A549 (cell line): ENCODE data around the gene LYPLA2.

Source experiments
- BHLHE40 ChIP-seq: IDR thresholded peaks from 2 replicates; pipeline ENCODE4 v1.6.1; 2012; ENCODE audit warnings: low read depth, low read length, inconsistent platforms
- ELK1 ChIP-seq: fragments of 150-350 bp; IDR thresholded peaks from 2 replicates; pipeline ENCODE4 v1.6.1; 2014; ENCODE audit warnings: low read depth, mild to moderate bottlenecking, low read length
- EP300 ChIP-seq, 2 experiments: fragments of >200 bp; sonication (Bioruptor Twin); formaldehyde crosslinking; IDR thresholded peaks; 2 replicates in 1 of 2; 3 replicates in 1 of 2; pipeline ENCODE4 v1.6.1; 2016 to 2017
- FOSL2 ChIP-seq, 2 experiments: fragments of 450-650 bp in 1 of 2; fragments of >200 bp in 1 of 2; sonication (Bioruptor Twin) in 1 of 2; formaldehyde crosslinking; IDR thresholded peaks; 2 replicates each; pipeline versions ENCODE4 v1.5.0 to v1.6.1; 2016 to 2020; ENCODE audit warnings: mild to moderate bottlenecking in 1 of 2, moderate library complexity in 1 of 2
- MAFK ChIP-seq: fragments of 450-650 bp; IDR thresholded peaks from 2 replicates; pipeline ENCODE4 v1.6.1; 2014; ENCODE audit not compliant: partially characterized antibody
- MAZ ChIP-seq: fragments of 150-350 bp; IDR thresholded peaks from 2 replicates; pipeline ENCODE4 v1.6.1; 2014; ENCODE audit warnings: antibody characterized with exemption, low read depth, low read length, borderline replicate concordance
- POLR2A ChIP-seq: IDR thresholded peaks from 2 replicates; pipeline ENCODE4 v1.6.1; 2012; ENCODE audit warnings: mild to moderate bottlenecking, low read length
- RCOR1 ChIP-seq: fragments of 150-350 bp; IDR thresholded peaks from 2 replicates; pipeline ENCODE4 v1.6.1; 2014; ENCODE audit warnings: antibody characterized with exemption, low read length, low read depth
- REST ChIP-seq: fragments of 200-600 bp; sonication (generic); IDR thresholded peaks from 2 replicates; pipeline ENCODE4 v1.6.1; 2016; ENCODE audit warnings: antibody characterized with exemption, mild to moderate bottlenecking, moderate library complexity
- TF ChIP-seq, protein P1 (sequence below): fragments of >200 bp; sonication (Bioruptor Twin); formaldehyde crosslinking; IDR thresholded peaks from 3 replicates; pipeline ENCODE4 v1.5.1; 2016

- no peak for TF ChIP-seq MAZ
- TF ChIP-seq, protein P1, sequence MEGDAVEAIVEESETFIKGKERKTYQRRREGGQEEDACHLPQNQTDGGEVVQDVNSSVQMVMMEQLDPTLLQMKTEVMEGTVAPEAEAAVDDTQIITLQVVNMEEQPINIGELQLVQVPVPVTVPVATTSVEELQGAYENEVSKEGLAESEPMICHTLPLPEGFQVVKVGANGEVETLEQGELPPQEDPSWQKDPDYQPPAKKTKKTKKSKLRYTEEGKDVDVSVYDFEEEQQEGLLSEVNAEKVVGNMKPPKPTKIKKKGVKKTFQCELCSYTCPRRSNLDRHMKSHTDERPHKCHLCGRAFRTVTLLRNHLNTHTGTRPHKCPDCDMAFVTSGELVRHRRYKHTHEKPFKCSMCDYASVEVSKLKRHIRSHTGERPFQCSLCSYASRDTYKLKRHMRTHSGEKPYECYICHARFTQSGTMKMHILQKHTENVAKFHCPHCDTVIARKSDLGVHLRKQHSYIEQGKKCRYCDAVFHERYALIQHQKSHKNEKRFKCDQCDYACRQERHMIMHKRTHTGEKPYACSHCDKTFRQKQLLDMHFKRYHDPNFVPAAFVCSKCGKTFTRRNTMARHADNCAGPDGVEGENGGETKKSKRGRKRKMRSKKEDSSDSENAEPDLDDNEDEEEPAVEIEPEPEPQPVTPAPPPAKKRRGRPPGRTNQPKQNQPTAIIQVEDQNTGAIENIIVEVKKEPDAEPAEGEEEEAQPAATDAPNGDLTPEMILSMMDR: no peak
- no peak for TF ChIP-seq POLR2A
- TF ChIP-seq EP300 (IDR thresholded peaks at IDR 0.05): no peak
- TF ChIP-seq ELK1: no peak
- TF ChIP-seq RCOR1: no peak
- no peak for TF ChIP-seq REST
- no peak for TF ChIP-seq BHLHE40
- no peak for TF ChIP-seq FOSL2 (IDR thresholded peaks at IDR 0.05)
- TF ChIP-seq FOSL2 (CRISPR knock-in tag; IDR thresholded peaks at IDR 0.05): no peak
- TF ChIP-seq MAFK: no peak
These were observed 18.1 kb upstream of the LYPLA2 start for GRCh38 chr1:23772854-23773242.
